K562 (cell line): ENCODE results near the gene HSF5. TPM values are rescaled to one million over a fixed set of nuclear protein-coding genes. Genes with fewer than 3 reads are reported as not detected.
A peak's percentile ranks its signal among the peaks of the same experiment; 100 is the strongest.

Experiments
- C11orf30 ChIP-seq: fragments of 450-650 bp; IDR thresholded peaks from 2 replicates; pipeline ENCODE4 v1.6.1; 2016; ENCODE audit warnings: low read depth, mild to moderate bottlenecking
- CSDE1 ChIP-seq, 2 experiments: fragments of 450-650 bp; IDR thresholded peaks; 2 replicates each; pipeline ENCODE4 v1.6.1; 2016; ENCODE audit warnings: mild to moderate bottlenecking in 1 of 2
- E2F5 ChIP-seq: sonication (generic); formaldehyde crosslinking; IDR thresholded peaks from 2 replicates; pipeline ENCODE4 v1.8.0; 2022; ENCODE audit warnings: mild to moderate bottlenecking, missing genetic modification reagents
- FOXP1 ChIP-seq: sonication (generic); formaldehyde crosslinking; IDR thresholded peaks from 2 replicates; pipeline ENCODE4 v1.8.0; 2022; ENCODE audit warnings: mild to moderate bottlenecking, missing genetic modification reagents
- GMEB1 ChIP-seq: fragments of 250-450 bp; sonication (Bioruptor Pico); IDR thresholded peaks from 2 replicates; pipeline ENCODE4 v1.4.0; 2020; ENCODE audit warnings: mild to moderate bottlenecking
- GTF2F1 ChIP-seq: IDR thresholded peaks from 2 replicates; pipeline ENCODE4 v1.6.1; 2011; ENCODE audit warnings: low read depth, low read length, improper control_type of control experiment
- HNRNPLL ChIP-seq: fragments of 200-400 bp; formaldehyde crosslinking; IDR thresholded peaks from 2 replicates; pipeline ENCODE4 v1.6.1; 2017; ENCODE audit warnings: low read length, low read depth, mild to moderate bottlenecking; ENCODE audit not compliant: poor library complexity, severe bottlenecking
- ILF3 ChIP-seq: fragments of 450-650 bp; IDR thresholded peaks from 2 replicates; pipeline ENCODE4 v1.6.1; 2018; ENCODE audit warnings: antibody characterized with exemption, mild to moderate bottlenecking, moderate library complexity, borderline replicate concordance
- JUN ChIP-seq, 2 experiments: sonication (generic) in 1 of 2; formaldehyde crosslinking in 1 of 2; IDR thresholded peaks; 2 replicates each; pipeline versions ENCODE4 v1.6.1 to v1.8.0; 2012 to 2022; ENCODE audit warnings: borderline replicate concordance in 2 of 2, mild to moderate bottlenecking in 2 of 2, improper control_type of control experiment in 1 of 2, low read depth in 1 of 2, low read length in 1 of 2, missing genetic modification reagents in 1 of 2
- NUFIP1 ChIP-seq: fragments of 450-650 bp; IDR thresholded peaks from 2 replicates; pipeline ENCODE4 v1.6.1; 2018; ENCODE audit not compliant: partially characterized antibody
- SOX6 ChIP-seq: fragments of 450-650 bp; IDR thresholded peaks from 2 replicates; pipeline ENCODE4 v1.6.1; 2014; ENCODE audit warnings: mild to moderate bottlenecking
- ZBED1 ChIP-seq: IDR thresholded peaks from 2 replicates; pipeline ENCODE4 v1.6.1; 2014
- ZKSCAN3 ChIP-seq: fragments of 250-450 bp; sonication (Bioruptor Pico); IDR thresholded peaks from 2 replicates; pipeline ENCODE4 v1.4.0; 2020
- polyA plus RNA-seq, 8 experiments: library from polyadenylated mRNA; depleted of rRNA in 4 of 8; stranded (reverse) in 5 of 8; unstranded in 3 of 8; fragments of >200 nt; fragmentation: Nextera tagmentation in 2 of 8; fragmentation: Illumina TruSeq in 1 of 8; extraction: Ambion mirVana in 2 of 8; extraction: Trizol in 1 of 8; gene quantifications; 2 replicates each; pipeline versions ENCODE4 v1.2.1 to v1.2.3, GENCODE V29; 2011 to 2014; ENCODE audit warnings: inconsistent platforms in 1 of 8, missing spikeins in 1 of 8
- total RNA-seq, 7 experiments: library from RNA; depleted of rRNA in 6 of 7; stranded (reverse); fragments of >200 nt in 6 of 7; fragmentation: Illumina TruSeq in 2 of 7; extraction: Trizol in 2 of 7; gene quantifications; 2 replicates each; pipeline versions ENCODE4 v1.2.1 to v1.2.3, GENCODE V29; 2011 to 2021; ENCODE audit warnings: low replicate concordance in 1 of 7
- TF ChIP-seq, protein P1 (sequence below): fragments of 450-650 bp; IDR thresholded peaks from 2 replicates; pipeline ENCODE4 v1.6.1; 2016; ENCODE audit warnings: low read depth
- TF ChIP-seq, protein P2 (sequence below): fragments of 250-450 bp; sonication (Bioruptor Pico); IDR thresholded peaks from 2 replicates; pipeline ENCODE4 v1.4.0; 2020; ENCODE audit warnings: mild to moderate bottlenecking, moderate library complexity
- TF ChIP-seq, protein P3 (sequence below): fragments of 250-450 bp; sonication (Bioruptor Pico); IDR thresholded peaks from 2 replicates; pipeline ENCODE4 v1.8.0; 2022; ENCODE audit warnings: moderate library complexity, mild to moderate bottlenecking, inconsistent platforms

Gene HSF5
- total and polyA plus RNA-seq, 9 of the 15 experiments (the other 6 are each of a cell fraction or from before 2014, with no cell fraction given) = 0.04 TPM; not detected in 8

DNA sequence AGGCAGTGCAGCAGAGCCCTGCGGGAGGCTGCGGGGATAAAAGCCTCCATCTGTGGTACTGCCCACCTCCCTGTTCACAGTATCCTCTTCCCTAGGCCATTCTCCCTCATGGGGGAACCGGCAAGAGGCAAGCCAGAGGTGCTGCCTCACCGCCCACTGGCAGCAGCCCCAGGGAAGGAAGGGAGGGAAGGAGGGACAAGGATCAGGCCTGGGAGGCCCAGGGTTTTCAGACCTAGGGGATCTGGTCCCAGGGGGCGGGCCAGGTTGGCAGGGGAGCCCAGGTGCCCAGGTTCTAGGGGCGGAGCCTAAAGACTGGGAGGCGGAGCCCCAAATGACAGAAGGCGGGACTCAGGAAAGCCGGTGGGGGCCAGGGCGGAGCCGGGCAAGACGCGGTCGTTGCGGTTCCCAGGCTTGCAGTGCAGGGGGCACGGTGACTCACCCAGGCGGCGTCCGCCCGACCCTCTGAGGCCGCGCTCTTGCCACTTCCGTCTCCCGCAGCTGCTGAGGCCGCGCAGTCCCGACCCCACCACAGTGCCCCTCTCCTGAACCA is 29.2 kb upstream of the HSF5 start (continued):
- TF ChIP-seq, protein P1, sequence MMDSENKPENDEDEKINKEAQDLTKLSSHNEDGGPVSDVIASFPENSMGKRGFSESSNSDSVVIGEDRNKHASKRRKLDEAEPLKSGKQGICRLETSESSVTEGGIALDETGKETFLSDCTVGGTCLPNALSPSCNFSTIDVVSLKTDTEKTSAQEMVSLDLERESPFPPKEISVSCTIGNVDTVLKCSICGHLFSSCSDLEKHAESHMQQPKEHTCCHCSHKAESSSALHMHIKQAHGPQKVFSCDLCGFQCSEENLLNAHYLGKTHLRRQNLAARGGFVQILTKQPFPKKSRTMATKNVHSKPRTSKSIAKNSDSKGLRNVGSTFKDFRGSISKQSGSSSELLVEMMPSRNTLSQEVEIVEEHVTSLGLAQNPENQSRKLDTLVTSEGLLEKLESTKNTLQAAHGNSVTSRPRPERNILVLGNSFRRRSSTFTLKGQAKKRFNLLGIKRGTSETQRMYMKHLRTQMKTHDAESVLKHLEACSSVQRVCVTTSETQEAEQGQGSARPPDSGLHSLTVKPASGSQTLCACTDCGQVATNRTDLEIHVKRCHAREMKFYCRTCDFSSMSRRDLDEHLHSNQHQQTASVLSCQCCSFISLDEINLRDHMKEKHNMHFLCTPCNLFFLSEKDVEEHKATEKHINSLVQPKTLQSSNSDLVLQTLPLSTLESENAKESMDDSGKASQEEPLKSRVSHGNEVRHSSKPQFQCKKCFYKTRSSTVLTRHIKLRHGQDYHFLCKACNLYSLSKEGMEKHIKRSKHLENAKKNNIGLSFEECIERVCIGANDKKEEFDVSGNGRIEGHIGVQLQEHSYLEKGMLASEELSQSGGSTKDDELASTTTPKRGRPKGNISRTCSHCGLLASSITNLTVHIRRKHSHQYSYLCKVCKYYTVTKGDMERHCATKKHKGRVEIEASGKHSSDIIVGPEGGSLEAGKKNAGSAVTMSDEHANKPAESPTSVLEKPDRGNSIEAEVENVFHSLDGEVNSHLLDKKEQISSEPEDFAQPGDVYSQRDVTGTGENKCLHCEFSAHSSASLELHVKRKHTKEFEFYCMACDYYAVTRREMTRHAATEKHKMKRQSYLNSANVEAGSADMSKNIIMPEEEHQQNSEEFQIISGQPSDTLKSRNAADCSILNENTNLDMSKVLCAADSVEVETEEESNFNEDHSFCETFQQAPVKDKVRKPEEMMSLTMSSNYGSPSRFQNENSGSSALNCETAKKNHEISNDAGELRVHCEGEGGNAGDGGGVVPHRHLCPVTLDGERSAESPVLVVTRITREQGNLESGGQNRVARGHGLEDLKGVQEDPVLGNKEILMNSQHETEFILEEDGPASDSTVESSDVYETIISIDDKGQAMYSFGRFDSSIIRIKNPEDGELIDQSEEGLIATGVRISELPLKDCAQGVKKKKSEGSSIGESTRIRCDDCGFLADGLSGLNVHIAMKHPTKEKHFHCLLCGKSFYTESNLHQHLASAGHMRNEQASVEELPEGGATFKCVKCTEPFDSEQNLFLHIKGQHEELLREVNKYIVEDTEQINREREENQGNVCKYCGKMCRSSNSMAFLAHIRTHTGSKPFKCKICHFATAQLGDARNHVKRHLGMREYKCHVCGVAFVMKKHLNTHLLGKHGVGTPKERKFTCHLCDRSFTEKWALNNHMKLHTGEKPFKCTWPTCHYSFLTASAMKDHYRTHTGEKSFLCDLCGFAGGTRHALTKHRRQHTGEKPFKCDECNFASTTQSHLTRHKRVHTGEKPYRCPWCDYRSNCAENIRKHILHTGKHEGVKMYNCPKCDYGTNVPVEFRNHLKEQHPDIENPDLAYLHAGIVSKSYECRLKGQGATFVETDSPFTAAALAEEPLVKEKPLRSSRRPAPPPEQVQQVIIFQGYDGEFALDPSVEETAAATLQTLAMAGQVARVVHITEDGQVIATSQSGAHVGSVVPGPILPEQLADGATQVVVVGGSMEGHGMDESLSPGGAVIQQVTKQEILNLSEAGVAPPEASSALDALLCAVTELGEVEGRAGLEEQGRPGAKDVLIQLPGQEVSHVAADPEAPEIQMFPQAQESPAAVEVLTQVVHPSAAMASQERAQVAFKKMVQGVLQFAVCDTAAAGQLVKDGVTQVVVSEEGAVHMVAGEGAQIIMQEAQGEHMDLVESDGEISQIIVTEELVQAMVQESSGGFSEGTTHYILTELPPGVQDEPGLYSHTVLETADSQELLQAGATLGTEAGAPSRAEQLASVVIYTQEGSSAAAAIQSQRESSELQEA = no peak
- TF ChIP-seq SOX6 (no peak), NUFIP1 (no peak), E2F5 (CRISPR knock-in tag) (no peak), HNRNPLL (no peak), ZKSCAN3 (CRISPR knock-in tag) (no peak), ILF3 (no peak), GTF2F1 (no peak), CSDE1 (IDR thresholded peaks at IDR 0.05) (no peak), ZBED1 (no peak), GMEB1 (CRISPR knock-in tag) (no peak), FOXP1 (CRISPR knock-in tag) (no peak; the same call in 1 of the 2 replicates), C11orf30 (no peak), JUN (IDR thresholded peaks at IDR 0.05; ENCODE audit: borderline replicate concordance, low read depth, low read length) (no peak), JUN (CRISPR knock-in tag; IDR thresholded peaks at IDR 0.05; ENCODE audit: borderline replicate concordance) (peak; percentile 76; the same call in 1 of the 2 replicates)
- TF ChIP-seq, protein P2, sequence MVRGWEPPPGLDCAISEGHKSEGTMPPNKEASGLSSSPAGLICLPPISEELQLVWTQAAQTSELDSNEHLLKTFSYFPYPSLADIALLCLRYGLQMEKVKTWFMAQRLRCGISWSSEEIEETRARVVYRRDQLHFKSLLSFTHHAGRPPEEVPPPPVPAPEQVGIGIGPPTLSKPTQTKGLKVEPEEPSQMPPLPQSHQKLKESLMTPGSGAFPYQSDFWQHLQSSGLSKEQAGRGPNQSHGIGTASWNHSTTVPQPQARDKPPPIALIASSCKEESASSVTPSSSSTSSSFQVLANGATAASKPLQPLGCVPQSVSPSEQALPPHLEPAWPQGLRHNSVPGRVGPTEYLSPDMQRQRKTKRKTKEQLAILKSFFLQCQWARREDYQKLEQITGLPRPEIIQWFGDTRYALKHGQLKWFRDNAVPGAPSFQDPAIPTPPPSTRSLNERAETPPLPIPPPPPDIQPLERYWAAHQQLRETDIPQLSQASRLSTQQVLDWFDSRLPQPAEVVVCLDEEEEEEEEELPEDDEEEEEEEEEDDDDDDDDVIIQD (CRISPR knock-in tag) = no peak
- TF ChIP-seq, protein P3, sequence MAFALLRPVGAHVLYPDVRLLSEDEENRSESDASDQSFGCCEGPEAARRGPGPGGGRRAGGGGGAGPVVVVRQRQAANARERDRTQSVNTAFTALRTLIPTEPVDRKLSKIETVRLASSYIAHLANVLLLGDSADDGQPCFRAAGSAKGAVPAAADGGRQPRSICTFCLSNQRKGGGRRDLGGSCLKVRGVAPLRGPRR = no peak
